Mesenchymal stem cell (in vitro differentiated cells and primary cell): Measurements from ENCODE around the gene RALGPS1.

Experiments used
- DNase-seq: peaks from one replicate; pipeline ENCODE4 v3.0.0-alpha.2; 2013
- H2AFZ ChIP-seq: one replicate; pipeline ENCODE4 v1.6.1; 2013; ENCODE audit warnings: low read depth, mild to moderate bottlenecking, control low read depth, inconsistent platforms, low read length, moderate library complexity
- H2AK5ac ChIP-seq: 2 replicates; pipeline ENCODE4 v1.6.1; 2013; ENCODE audit warnings: low read length, moderate library complexity, mild to moderate bottlenecking, inconsistent platforms; ENCODE audit not compliant: severe bottlenecking
- H2BK120ac ChIP-seq: one replicate; pipeline ENCODE4 v1.6.1; 2013; ENCODE audit warnings: low read depth, mild to moderate bottlenecking, inconsistent platforms, low read length, moderate library complexity
- H2BK12ac ChIP-seq, 2 experiments: one replicate each; pipeline ENCODE4 v1.6.1; 2013; ENCODE audit warnings: inconsistent platforms in 2 of 2, low read length in 2 of 2, mild to moderate bottlenecking in 2 of 2, moderate library complexity in 2 of 2, control low read depth in 1 of 2
- H2BK15ac ChIP-seq: one replicate; pipeline ENCODE4 v1.6.1; 2013; ENCODE audit warnings: mild to moderate bottlenecking, low read depth, inconsistent platforms; ENCODE audit not compliant: poor library complexity, severe bottlenecking
- H2BK5ac ChIP-seq: 2 replicates; pipeline ENCODE4 v1.6.1; 2013; ENCODE audit warnings: low read depth, mild to moderate bottlenecking, low read length, control low read depth, inconsistent platforms; ENCODE audit not compliant: poor library complexity, severe bottlenecking
- H3K14ac ChIP-seq, 2 experiments: one replicate each; pipeline ENCODE4 v1.6.1; 2013; ENCODE audit warnings: inconsistent platforms in 2 of 2, low read length in 2 of 2, control low read depth in 1 of 2, mild to moderate bottlenecking in 1 of 2, moderate library complexity in 1 of 2
- H3K18ac ChIP-seq, 2 experiments: one replicate each; pipeline ENCODE4 v1.6.1; 2013; ENCODE audit warnings: inconsistent platforms in 2 of 2, low read length in 2 of 2, control low read depth in 1 of 2, low read depth in 1 of 2, mild to moderate bottlenecking in 1 of 2
- H3K23ac ChIP-seq, 2 experiments: one replicate each; pipeline ENCODE4 v1.6.1; 2013; ENCODE audit warnings: inconsistent platforms in 2 of 2, low read length in 2 of 2, mild to moderate bottlenecking in 2 of 2, moderate library complexity in 2 of 2, control low read depth in 1 of 2
- H3K27ac ChIP-seq: 2 replicates; pipeline ENCODE4 v1.5.1; 2013; ENCODE audit warnings: mild to moderate bottlenecking, moderate library complexity, low read length, control low read depth, inconsistent platforms; ENCODE audit not compliant: poor library complexity, severe bottlenecking
- H3K27me3 ChIP-seq, 2 experiments: 2 replicates each; pipeline versions ENCODE4 v1.6.1 to v1.7.0; 2013; ENCODE audit warnings: low read length in 2 of 2, mild to moderate bottlenecking in 2 of 2, moderate library complexity in 2 of 2, control low read depth in 1 of 2, inconsistent platforms in 1 of 2; ENCODE audit not compliant: control insufficient read depth in 1 of 2, insufficient read depth in 1 of 2
- H3K36me3 ChIP-seq, 2 experiments: 2 replicates each; pipeline versions ENCODE4 v1.6.1 to v1.7.0; 2013; ENCODE audit warnings: low read length in 2 of 2, control low read depth in 1 of 2, inconsistent platforms in 1 of 2, low read depth in 1 of 2, mild to moderate bottlenecking in 1 of 2; ENCODE audit not compliant: insufficient read depth in 2 of 2, control insufficient read depth in 1 of 2
- H3K4ac ChIP-seq, 2 experiments: one replicate each; pipeline ENCODE4 v1.6.1; 2013; ENCODE audit warnings: inconsistent platforms in 2 of 2, low read length in 2 of 2, mild to moderate bottlenecking in 2 of 2, moderate library complexity in 2 of 2, control low read depth in 1 of 2, low read depth in 1 of 2
- H3K4me1 ChIP-seq: 2 replicates; pipeline ENCODE4 v1.6.1; 2013; ENCODE audit warnings: low read depth, low read length, control low read depth; ENCODE audit not compliant: control insufficient read depth, insufficient read depth
- H3K4me2 ChIP-seq: 2 replicates; pipeline ENCODE4 v1.6.1; 2013; ENCODE audit warnings: low read length, mild to moderate bottlenecking, inconsistent platforms; ENCODE audit not compliant: poor library complexity, severe bottlenecking
- H3K4me3 ChIP-seq, 2 experiments: 2 replicates each; pipeline versions ENCODE4 v1.5.1 to v1.7.0; 2013; ENCODE audit warnings: low read length in 2 of 2, mild to moderate bottlenecking in 2 of 2, control low read depth in 1 of 2, low read depth in 1 of 2; ENCODE audit not compliant: insufficient read depth in 1 of 2
- H3K79me1 ChIP-seq: replicated peaks from 2 replicates; pipeline ENCODE4 v1.6.1; 2013; ENCODE audit warnings: mild to moderate bottlenecking, control low read depth, low read length, inconsistent platforms; ENCODE audit not compliant: poor library complexity, severe bottlenecking
- H3K9ac ChIP-seq: 2 replicates; pipeline ENCODE4 v1.7.0; 2013; ENCODE audit warnings: mild to moderate bottlenecking, low read length, moderate library complexity
- H3K9me3 ChIP-seq: 2 replicates; pipeline ENCODE4 v1.7.0; 2013; ENCODE audit warnings: mild to moderate bottlenecking, low read length; ENCODE audit not compliant: control insufficient read depth
- H4K8ac ChIP-seq: one replicate; pipeline ENCODE4 v1.6.1; 2013; ENCODE audit warnings: inconsistent platforms, mild to moderate bottlenecking, low read length, moderate library complexity
- H4K91ac ChIP-seq: one replicate; pipeline ENCODE4 v1.6.1; 2013; ENCODE audit warnings: mild to moderate bottlenecking, low read length, inconsistent platforms
- WGBS: methylation state at CpG from one replicate; pipeline ENCODE4 v1.1.7; 2013; ENCODE audit warnings: mixed read lengths; 5-methylcytosine and 5-hydroxymethylcytosine counted together

The RALGPS1 gene

DNA sequence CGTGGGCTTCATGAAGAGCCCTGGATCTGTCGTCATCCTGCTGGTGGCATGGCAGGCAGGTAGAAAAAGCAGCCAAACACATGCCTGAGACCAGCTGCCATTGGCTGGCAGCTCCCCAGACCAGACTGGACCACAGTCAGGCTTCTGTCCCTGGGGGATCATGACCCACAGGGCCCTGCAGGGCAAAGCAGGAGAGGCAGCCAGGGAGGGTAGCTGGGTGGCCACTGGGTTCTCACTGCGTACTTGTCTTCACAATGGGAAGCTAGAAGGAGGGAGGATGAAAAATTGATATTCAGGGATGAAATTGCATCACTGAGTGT is 282.2 kb downstream of the RALGPS1 start:
- H3K9me3 ChIP-seq = no peaks in the 10 kb centered on the region
- H3K23ac ChIP-seq = no peak overlapping the region
- H4K91ac ChIP-seq = no peak overlapping the region
- no peak overlapping the region for H2BK12ac ChIP-seq
- H3K4me3 ChIP-seq = no peak overlapping the region
- no peak overlapping the region for H4K8ac ChIP-seq
- H2BK15ac ChIP-seq = no peak overlapping the region
- WGBS = 51% methylated on average over 3 of the region's 3 CpGs
- H3K14ac ChIP-seq = no peak overlapping the region
- no peak overlapping the region for H3K18ac ChIP-seq
- H3K4me2 ChIP-seq = no peak overlapping the region
- H2AK5ac ChIP-seq = no peak overlapping the region
- no peak for DNase-seq
- H3K79me1 ChIP-seq = no peaks in the 10 kb centered on the region
- peaks cover 3% of the 10 kb centered on the region for H3K4me1 ChIP-seq
- H3K27ac ChIP-seq = no peak overlapping the region
- peaks cover 10 to 14% of the 10 kb centered on the region in 2 experiments for H3K27me3 ChIP-seq
- H2BK120ac ChIP-seq = no peak overlapping the region
- no peak overlapping the region for H2AFZ ChIP-seq
- H2BK5ac ChIP-seq = no peak overlapping the region
- no peaks in the 10 kb centered on the region for H3K36me3 ChIP-seq
- no peak overlapping the region for H3K9ac ChIP-seq
- no peak overlapping the region for H3K4ac ChIP-seq

DNA sequence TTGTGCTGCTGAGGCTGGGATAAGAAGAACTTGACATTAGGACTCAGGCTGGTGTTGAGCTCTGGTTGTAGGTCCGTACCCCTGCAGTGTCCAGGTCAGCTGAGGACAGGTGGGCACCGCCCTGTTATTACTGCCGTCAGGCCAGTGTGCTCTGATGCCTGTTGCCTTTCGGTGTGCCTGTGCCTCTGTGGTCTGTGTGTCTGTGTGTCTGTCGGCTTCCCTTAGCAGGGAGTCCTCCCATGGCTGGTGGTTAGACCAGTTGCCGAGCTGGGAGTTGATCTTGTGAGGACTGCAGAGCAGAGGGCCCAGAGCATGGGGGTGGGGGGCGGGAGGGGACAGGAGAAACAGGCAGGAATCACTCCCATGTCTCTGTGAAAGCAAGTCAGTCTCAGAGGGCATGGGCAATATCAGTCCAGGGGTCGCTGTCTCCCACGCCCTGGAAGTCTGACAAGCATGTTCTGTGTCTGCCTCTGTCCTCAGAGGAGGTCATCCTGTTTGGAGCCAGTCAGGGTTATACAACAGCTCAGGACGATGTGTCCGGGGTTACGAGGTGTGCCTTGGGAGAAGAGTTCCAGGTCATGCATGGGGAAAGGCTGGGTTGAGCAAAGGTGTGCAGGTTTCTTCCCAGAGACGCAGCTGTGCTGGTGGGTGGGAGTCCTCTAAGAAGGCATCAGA is 282.7 kb downstream of the RALGPS1 start:
- no peak overlapping the region for H2BK5ac ChIP-seq
- peaks cover 14 to 15% of the 10 kb centered on the region in 2 experiments for H3K27me3 ChIP-seq
- H2BK120ac ChIP-seq = no peak overlapping the region
- H2BK15ac ChIP-seq = no peak overlapping the region
- H3K14ac ChIP-seq = peak overlapping the region in 1 of 2 experiments; percentile 20
- H3K4me1 ChIP-seq = peaks cover 3% of the 10 kb centered on the region
- no peak overlapping the region for H4K8ac ChIP-seq
- H3K18ac ChIP-seq = peak overlapping the region in 1 of 2 experiments; percentile 35
- H4K91ac ChIP-seq = no peak overlapping the region
- H2AFZ ChIP-seq = no peak overlapping the region
- WGBS = 88% methylated on average over 13 of the region's 13 CpGs
- H3K79me1 ChIP-seq = no peaks in the 10 kb centered on the region
- no peak overlapping the region for H2AK5ac ChIP-seq
- H3K27ac ChIP-seq = no peak overlapping the region
- no peaks in the 10 kb centered on the region for H3K9me3 ChIP-seq
- H3K4me2 ChIP-seq = no peak overlapping the region
- peak overlapping the region; percentile 60 for H3K9ac ChIP-seq
- H3K4me3 ChIP-seq = no peak overlapping the region
- peak overlapping the region in 1 of 2 experiments; percentile 70 for H2BK12ac ChIP-seq
- peak; percentile 34 for DNase-seq
- no peak overlapping the region for H3K23ac ChIP-seq
- H3K4ac ChIP-seq = no peak overlapping the region
- H3K36me3 ChIP-seq = no peaks in the 10 kb centered on the region

DNA sequence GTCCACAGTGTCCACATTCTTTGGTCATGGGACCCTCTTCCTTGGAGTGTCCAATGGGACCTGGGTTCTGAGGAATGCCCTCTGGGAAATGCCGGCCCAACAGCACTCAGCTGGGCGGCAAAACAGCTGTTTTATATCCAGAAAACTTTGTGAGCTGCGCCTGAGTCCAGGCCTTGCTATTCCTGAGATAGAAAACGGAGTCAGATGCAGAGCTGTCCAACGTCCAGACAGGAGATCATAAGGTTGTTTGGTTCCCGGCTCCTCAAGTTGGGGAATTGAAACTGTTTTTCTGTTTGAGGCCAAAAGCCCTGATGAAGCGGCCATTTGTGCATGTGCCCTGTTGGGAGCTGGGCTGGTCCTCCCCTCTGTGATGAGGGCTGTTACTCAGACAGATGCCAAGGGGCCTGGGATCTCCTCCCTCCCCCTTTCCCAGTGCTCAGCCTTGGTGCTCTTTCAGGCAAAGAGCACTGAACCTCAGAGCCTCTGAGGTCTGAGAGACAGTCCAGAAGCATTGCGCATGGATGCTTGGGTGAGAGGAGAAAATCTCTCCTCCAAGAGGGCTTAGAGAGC is 283.4 kb downstream of the RALGPS1 start:
- 88% methylated on average over 8 of the region's 8 CpGs for WGBS
- H3K4ac ChIP-seq = no peak overlapping the region
- no peak overlapping the region for H2BK5ac ChIP-seq
- peak overlapping the region; percentile 38 for H2BK15ac ChIP-seq
- H4K8ac ChIP-seq = no peak overlapping the region
- H4K91ac ChIP-seq = no peak overlapping the region
- peak overlapping the region; percentile 60 for H3K9ac ChIP-seq
- H3K27ac ChIP-seq = no peak overlapping the region
- peak overlapping the region in 1 of 2 experiments; percentile 70 for H2BK12ac ChIP-seq
- no peak overlapping the region for H3K4me2 ChIP-seq
- no peak overlapping the region for H2AK5ac ChIP-seq
- DNase-seq = peak; percentile 58
- H3K79me1 ChIP-seq = no peaks in the 10 kb centered on the region
- H3K4me3 ChIP-seq = no peak overlapping the region
- no peak overlapping the region for H3K23ac ChIP-seq
- H3K27me3 ChIP-seq = peaks cover 12 to 19% of the 10 kb centered on the region in 2 experiments
- H3K36me3 ChIP-seq = no peaks in the 10 kb centered on the region
- H3K14ac ChIP-seq = no peak overlapping the region
- H2AFZ ChIP-seq = no peak overlapping the region
- H3K9me3 ChIP-seq = no peaks in the 10 kb centered on the region
- no peak overlapping the region for H2BK120ac ChIP-seq
- H3K4me1 ChIP-seq = peaks cover 3% of the 10 kb centered on the region
- H3K18ac ChIP-seq = no peak overlapping the region

DNA sequence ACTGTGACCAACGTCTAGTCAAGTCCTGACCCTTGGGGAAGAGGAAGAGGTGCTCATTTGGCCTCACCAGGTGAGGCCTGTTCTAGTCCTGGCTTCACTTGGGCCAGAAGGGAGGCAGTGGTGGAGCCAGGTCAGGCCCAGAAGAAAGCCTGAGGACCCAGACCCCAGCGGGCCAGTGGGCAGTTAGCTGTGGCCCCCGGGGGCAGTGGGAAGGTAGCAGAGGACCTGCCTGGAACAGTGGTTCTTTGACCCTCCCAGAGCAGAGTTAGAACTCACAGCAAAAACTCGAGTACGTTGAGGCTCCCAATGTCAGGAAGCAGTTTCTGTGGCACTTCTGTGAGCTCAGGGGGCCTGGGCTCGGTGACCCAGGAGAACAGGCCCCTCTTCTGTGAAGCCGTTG is 284.0 kb downstream of the RALGPS1 start:
- H2AFZ ChIP-seq = no peak overlapping the region
- H3K23ac ChIP-seq = no peak overlapping the region
- no peak overlapping the region for H4K8ac ChIP-seq
- no peak overlapping the region for H2BK5ac ChIP-seq
- no peak for DNase-seq
- H2BK12ac ChIP-seq = no peak overlapping the region
- no peaks in the 10 kb centered on the region for H3K36me3 ChIP-seq
- H3K27ac ChIP-seq = no peak overlapping the region
- H2BK120ac ChIP-seq = no peak overlapping the region
- H2AK5ac ChIP-seq = no peak overlapping the region
- peak overlapping the region; percentile 60 for H3K9ac ChIP-seq
- no peak overlapping the region for H3K18ac ChIP-seq
- peak overlapping the region in 1 of 2 experiments; percentile 24 for H3K4ac ChIP-seq
- no peak overlapping the region for H2BK15ac ChIP-seq
- H3K4me3 ChIP-seq = no peak overlapping the region
- H3K27me3 ChIP-seq = peaks cover 7 to 20% of the 10 kb centered on the region in 2 experiments
- H3K9me3 ChIP-seq = no peaks in the 10 kb centered on the region
- H3K4me2 ChIP-seq = no peak overlapping the region
- H3K4me1 ChIP-seq = peaks cover 3% of the 10 kb centered on the region
- 83% methylated on average over 7 of the region's 7 CpGs for WGBS
- H3K79me1 ChIP-seq = no peaks in the 10 kb centered on the region
- H3K14ac ChIP-seq = no peak overlapping the region
- H4K91ac ChIP-seq = no peak overlapping the region
